ENCODE results near the gene BRME1.

GRCh38 chr19:13942023-13942684 lies 36.2 kb upstream of the BRME1 start:
- TF ChIP-seq CTCF (IDR thresholded peaks at IDR 0.05), result no peak
- no peak for TF ChIP-seq POLR2A (IDR thresholded peaks at IDR 0.05)
